ENCODE data around the gene NPTX2.
"Not testable (repeated sequence)": the region's sequence is repeated elsewhere in the genome, so short reads cannot be mapped to it uniquely, and the experiment has no call there.

The NPTX2 gene

GRCh38 chr7:98617051-98617959 is at the start of gene NPTX2:
Gene NPTX2 (plus strand): TSS chr7:98617285. CDS start chr7:98617462, 177 bp downstream.
- DNase-seq (ENCODE audit: low read depth) = no peak

- DNase-seq (ENCODE audit: low read depth) = no peak
Measured at GRCh38 chr7:98567991-98568390, 49.1 kb upstream of the NPTX2 start.

- no peak for DNase-seq (ENCODE audit: low read depth)
Measured at GRCh38 chr7:98568891-98569290, 48.2 kb upstream of the NPTX2 start.

GRCh38 chr7:98569691-98570337 is 47.3 kb upstream of the NPTX2 start:
- DNase-seq (ENCODE audit: low read depth) = no peak

GRCh38 chr7:98571006-98571405 is 46.1 kb upstream of the NPTX2 start:
- DNase-seq (ENCODE audit: low read depth) = no peak

GRCh38 chr7:98571986-98572385 is 45.1 kb upstream of the NPTX2 start:
- no peak for DNase-seq (ENCODE audit: low read depth)

- not testable (repeated sequence) for DNase-seq (ENCODE audit: low read depth)
Measured at GRCh38 chr7:98572716-98573115, 44.4 kb upstream of the NPTX2 start.

GRCh38 chr7:98573816-98574215 is 43.3 kb upstream of the NPTX2 start:
- DNase-seq (ENCODE audit: low read depth) = no peak

GRCh38 chr7:98575878-98576277 is 41.2 kb upstream of the NPTX2 start:
- no peak for DNase-seq (ENCODE audit: low read depth)

- no peak for DNase-seq (ENCODE audit: low read depth)
Measured at GRCh38 chr7:98584830-98585229, 32.3 kb upstream of the NPTX2 start.

- DNase-seq (ENCODE audit: low read depth) = no peak
Measured at GRCh38 chr7:98591926-98592325, 25.2 kb upstream of the NPTX2 start.

GRCh38 chr7:98594348-98594747 is 22.7 kb upstream of the NPTX2 start:
- no peak for DNase-seq (ENCODE audit: low read depth)

GRCh38 chr7:98594787-98595186 is 22.3 kb upstream of the NPTX2 start:
- DNase-seq (ENCODE audit: low read depth) = no peak

GRCh38 chr7:98598846-98599615 is 18.1 kb upstream of the NPTX2 start:
- no peak for DNase-seq (ENCODE audit: low read depth)

- DNase-seq (ENCODE audit: low read depth) = no peak
Measured at GRCh38 chr7:98599886-98600285, 17.2 kb upstream of the NPTX2 start.

- no peak for DNase-seq (ENCODE audit: low read depth)
Measured at GRCh38 chr7:98602755-98603398, 14.2 kb upstream of the NPTX2 start.

GRCh38 chr7:98603399-98603788 is 13.7 kb upstream of the NPTX2 start:
- no peak for DNase-seq (ENCODE audit: low read depth)

GRCh38 chr7:98613601-98614425 is 3.3 kb upstream of the NPTX2 start:
- no peak for DNase-seq (ENCODE audit: low read depth)

- DNase-seq (ENCODE audit: low read depth) = no peak
Measured at GRCh38 chr7:98616381-98617050, 569 bp upstream of the NPTX2 start.

- no peak for DNase-seq (ENCODE audit: low read depth)
Measured at GRCh38 chr7:98617960-98618418, 904 bp downstream of the NPTX2 start.

GRCh38 chr7:98618786-98619185 is 1.7 kb downstream of the NPTX2 start:
- DNase-seq (ENCODE audit: low read depth) = no peak
